Central memory CD8-positive, alpha-beta T cell (primary cell): ENCODE results near the gene XAB2.

Experiments
- ATAC-seq: fragments of 150-1000 bp; cut with Tn5 transposase; replicated peaks from 2 replicates; pipeline ENCODE4 v1.10.0; 2022; ENCODE audit warnings: mild to moderate bottlenecking, moderate FRiP score, moderate number of reproducible peaks; ENCODE audit not compliant: poor library complexity, severe bottlenecking; ENCODE audit errors: extremely low read depth
- DNase-seq, 2 donors: peaks; one replicate each; pipeline ENCODE4 v3.0.0; 2021; ENCODE audit warnings: low spot score in 2 of 2
- H3K27ac Mint-ChIP-seq: one replicate; pipeline ENCODE4 v1.8.0; 2022; ENCODE audit warnings: low read depth, mild to moderate bottlenecking, moderate library complexity, mixed read lengths
- H3K27me3 Mint-ChIP-seq: one replicate; pipeline ENCODE4 v1.8.0; 2022; ENCODE audit warnings: mixed read lengths
- H3K36me3 Mint-ChIP-seq: one replicate; pipeline ENCODE4 v1.8.0; 2022; ENCODE audit warnings: mild to moderate bottlenecking, moderate library complexity, mixed read lengths; ENCODE audit not compliant: insufficient read depth
- H3K4me1 Mint-ChIP-seq: one replicate; pipeline ENCODE4 v1.8.0; 2022; ENCODE audit warnings: mixed read lengths
- H3K4me3 Mint-ChIP-seq: one replicate; pipeline ENCODE4 v1.8.0; 2022; ENCODE audit warnings: mild to moderate bottlenecking, moderate library complexity, mixed read lengths
- H3K9me3 Mint-ChIP-seq: one replicate; pipeline ENCODE4 v1.8.0; 2022; ENCODE audit warnings: mixed read lengths

XAB2 gene

DNA sequence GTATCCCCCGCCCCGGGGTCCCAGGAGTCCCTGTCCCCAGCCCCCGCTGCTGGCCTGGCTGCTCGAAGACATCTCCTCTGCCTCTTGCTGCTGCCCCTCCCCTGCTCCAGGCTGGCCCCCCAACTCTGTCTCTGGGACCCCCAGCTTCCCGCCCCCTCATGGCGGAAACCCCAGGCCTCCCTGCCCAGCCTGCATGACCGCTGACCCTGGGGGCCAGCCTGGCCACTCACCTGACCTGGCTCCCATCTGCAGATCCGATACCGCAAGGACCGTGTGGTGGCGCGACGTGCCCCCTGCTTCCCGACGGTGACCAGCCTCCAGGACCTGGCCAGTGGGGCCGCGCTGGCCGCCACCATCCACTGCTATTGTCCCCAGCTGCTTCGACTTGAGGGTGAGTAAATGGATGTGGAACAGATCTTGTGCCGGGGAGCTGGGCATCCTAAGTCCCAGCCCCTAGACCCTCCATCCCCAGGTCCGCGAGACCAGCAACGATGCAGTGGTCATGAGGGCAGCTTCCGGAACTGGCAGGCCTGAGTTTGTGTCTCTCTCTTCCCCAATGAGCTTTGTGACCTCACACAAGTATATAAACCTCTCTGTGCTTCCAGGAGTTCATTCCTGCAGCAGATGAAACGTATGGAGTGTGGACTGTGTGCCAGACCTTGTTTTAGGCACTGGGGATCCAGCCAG lies 21.3 kb downstream of the XAB2 start:
- peaks cover 5% of the 10 kb centered on the region for H3K36me3 Mint-ChIP-seq
- H3K27me3 Mint-ChIP-seq = peaks cover 27% of the 10 kb centered on the region
- ATAC-seq (no peak), DNase-seq (no peak)
- H3K27ac Mint-ChIP-seq = no peak overlapping the region
- no peaks in the 10 kb centered on the region for H3K4me1 Mint-ChIP-seq
- no peak overlapping the region for H3K4me3 Mint-ChIP-seq
- no peaks in the 10 kb centered on the region for H3K9me3 Mint-ChIP-seq

DNA sequence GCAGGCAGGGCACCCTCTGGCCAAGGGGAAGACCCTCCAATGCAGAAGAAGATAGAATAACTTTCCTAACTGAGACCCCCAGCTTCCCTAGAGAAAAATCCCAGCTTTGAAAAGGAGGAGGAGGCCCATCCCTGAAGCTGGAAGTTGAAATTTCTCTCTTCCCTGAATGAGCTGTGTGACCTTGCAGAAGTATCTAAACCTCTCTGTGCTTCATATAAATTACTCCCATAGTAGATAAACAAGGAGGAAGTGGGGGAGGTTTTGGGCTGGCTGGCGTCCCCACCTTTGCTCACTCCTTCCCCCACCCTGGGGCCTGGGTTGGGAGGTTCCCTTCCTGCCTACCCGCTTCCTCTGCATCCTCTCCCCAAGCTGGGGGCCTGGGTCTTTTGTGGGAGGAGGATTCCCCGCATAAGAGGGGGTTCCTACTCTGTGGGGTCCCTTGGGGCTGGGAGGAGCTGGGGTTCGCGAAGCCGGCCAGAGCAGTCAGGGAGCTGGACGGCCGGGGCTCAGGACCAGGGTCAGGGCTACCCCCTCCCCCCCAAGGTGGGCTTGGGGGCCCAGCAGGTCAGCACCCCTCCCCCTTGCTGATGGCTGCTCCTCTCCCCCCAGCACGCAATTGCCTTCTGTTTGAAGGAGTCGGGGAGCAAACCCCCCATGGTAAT lies 22.0 kb downstream of the XAB2 start:
- Mint-ChIP-seq H3K36me3 (peaks cover 5% of the 10 kb centered on the region), H3K27ac (no peak overlapping the region), H3K4me1 (no peaks in the 10 kb centered on the region), H3K4me3 (no peak overlapping the region), H3K27me3 (peaks cover 33% of the 10 kb centered on the region), H3K9me3 (no peaks in the 10 kb centered on the region)
- ATAC-seq = no peak
- DNase-seq = no peak

DNA sequence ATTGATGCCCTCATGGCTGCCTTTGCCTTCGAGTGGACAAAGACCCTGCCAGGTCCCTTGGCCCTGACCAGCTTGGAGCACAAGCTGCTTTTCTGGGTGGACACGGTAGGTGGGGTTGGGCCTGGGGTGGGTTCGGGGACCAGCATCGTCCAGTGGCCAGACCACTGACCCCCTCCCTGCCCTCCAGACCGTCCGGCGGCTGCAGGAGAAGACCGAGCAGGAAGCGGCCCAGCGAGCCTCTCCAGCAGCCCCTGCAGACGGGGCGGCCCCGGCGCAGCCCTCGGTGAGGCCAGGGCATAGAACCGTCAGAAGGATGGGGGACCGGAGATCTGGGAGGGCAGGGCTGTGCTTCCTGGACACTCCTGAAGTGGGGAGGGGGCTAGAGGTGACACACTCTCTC lies 23.1 kb downstream of the XAB2 start:
- peaks cover 5% of the 10 kb centered on the region for H3K36me3 Mint-ChIP-seq
- no peak overlapping the region for H3K4me3 Mint-ChIP-seq
- no peaks in the 10 kb centered on the region for H3K4me1 Mint-ChIP-seq
- ATAC-seq (no peak), DNase-seq (no peak)
- no peak overlapping the region for H3K27ac Mint-ChIP-seq
- no peaks in the 10 kb centered on the region for H3K9me3 Mint-ChIP-seq
- H3K27me3 Mint-ChIP-seq = peaks cover 40% of the 10 kb centered on the region

DNA sequence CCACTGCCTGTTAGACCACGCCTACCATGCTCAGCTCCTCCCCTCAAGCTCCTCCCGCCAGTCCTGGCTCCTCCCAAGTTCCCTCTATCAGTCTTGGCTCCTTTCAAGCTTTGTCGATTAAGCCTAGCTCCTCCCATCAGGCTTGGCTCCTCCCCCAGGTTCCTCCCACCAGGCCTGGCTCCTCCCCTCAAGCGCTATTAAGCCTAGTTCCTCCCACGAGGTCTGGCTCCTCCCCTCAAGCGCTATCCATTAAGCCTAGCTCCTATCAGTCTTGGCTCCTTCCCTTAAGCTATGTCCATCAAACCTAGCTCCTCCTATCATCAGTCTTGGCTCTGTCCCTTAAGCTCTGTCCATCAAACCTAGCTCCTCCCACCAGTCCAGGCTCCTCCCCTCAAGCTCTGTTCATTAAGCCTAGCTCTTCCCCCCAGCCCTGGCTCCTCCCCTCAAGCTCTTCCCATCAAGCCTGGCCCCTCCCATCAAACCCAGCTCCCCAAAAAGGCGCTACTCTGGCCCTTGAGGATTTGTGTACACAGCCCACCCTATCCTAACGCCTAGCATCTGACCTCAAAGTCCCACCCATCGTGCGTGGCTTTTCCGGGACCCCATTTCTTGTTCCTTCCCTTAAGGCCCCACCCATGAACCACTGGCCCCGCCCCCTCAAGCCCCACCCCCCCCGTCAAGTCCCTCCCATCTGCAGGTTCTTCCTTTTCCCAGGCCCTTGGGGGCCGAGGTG lies 23.7 kb downstream of the XAB2 start:
- ATAC-seq (no peak), DNase-seq (no peak)
- Mint-ChIP-seq H3K36me3 (peaks cover 3% of the 10 kb centered on the region), H3K4me3 (no peak overlapping the region), H3K27me3 (peaks cover 40% of the 10 kb centered on the region), H3K27ac (no peak overlapping the region), H3K4me1 (no peaks in the 10 kb centered on the region), H3K9me3 (no peaks in the 10 kb centered on the region)

DNA sequence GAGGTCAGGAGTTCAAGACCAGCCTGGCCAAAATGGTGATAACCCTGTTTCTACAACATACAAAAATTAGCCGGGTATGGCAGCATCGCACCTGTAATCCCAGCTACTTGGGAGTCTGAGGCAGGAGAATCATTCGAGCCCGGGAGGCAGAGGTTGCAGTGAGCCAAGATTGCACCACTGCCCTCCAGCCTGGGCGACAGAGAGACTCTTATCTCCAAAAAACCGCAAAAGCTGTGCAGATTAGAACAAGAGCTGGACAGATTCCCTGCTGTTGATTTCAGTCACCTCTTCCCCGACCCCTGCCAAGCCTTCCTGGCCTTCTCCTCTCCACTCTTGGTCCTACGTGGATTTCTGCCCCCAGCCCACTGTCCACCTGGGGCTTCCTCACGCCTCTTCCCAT lies 25.4 kb downstream of the XAB2 start:
- DNase-seq (no peak), ATAC-seq (no peak)
- H3K4me3 Mint-ChIP-seq = no peak overlapping the region
- no peak overlapping the region for H3K27ac Mint-ChIP-seq
- peaks cover 2% of the 10 kb centered on the region for H3K36me3 Mint-ChIP-seq
- H3K4me1 Mint-ChIP-seq = no peaks in the 10 kb centered on the region
- H3K9me3 Mint-ChIP-seq = no peaks in the 10 kb centered on the region
- peaks cover 41% of the 10 kb centered on the region for H3K27me3 Mint-ChIP-seq

DNA sequence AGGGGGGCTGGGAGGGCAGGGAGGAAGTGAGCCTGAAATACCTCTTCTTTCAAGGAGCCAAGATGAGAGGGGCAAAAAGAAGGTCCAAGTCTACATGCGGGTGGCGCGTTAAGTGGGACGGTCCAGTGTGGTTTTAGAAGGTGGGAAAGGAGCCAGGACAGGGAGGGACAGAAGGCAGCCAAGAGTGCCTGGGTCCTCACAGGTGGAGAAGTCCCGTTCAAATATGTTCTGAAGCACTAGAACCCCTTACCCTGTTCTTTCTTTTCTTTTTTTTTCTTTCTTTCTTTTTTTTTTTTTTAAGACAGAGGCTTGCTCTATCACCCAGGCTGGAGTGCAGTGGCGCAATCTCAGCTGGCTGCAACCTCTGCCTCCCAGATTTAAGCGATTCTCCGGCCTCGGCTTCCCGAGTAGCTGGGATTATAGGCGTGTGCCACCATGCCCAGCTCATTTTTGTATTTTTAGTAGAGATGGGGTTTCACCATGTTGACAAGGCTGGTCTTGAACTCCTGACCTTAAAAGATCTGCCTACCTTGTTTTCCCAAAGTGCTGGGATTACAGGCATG lies 26.3 kb downstream of the XAB2 start:
- Mint-ChIP-seq H3K4me3 (no peak overlapping the region), H3K27ac (no peak overlapping the region), H3K36me3 (peaks cover 2% of the 10 kb centered on the region), H3K9me3 (no peaks in the 10 kb centered on the region), H3K27me3 (peaks cover 50% of the 10 kb centered on the region), H3K4me1 (no peaks in the 10 kb centered on the region)
- DNase-seq (no peak), ATAC-seq (no peak)

DNA sequence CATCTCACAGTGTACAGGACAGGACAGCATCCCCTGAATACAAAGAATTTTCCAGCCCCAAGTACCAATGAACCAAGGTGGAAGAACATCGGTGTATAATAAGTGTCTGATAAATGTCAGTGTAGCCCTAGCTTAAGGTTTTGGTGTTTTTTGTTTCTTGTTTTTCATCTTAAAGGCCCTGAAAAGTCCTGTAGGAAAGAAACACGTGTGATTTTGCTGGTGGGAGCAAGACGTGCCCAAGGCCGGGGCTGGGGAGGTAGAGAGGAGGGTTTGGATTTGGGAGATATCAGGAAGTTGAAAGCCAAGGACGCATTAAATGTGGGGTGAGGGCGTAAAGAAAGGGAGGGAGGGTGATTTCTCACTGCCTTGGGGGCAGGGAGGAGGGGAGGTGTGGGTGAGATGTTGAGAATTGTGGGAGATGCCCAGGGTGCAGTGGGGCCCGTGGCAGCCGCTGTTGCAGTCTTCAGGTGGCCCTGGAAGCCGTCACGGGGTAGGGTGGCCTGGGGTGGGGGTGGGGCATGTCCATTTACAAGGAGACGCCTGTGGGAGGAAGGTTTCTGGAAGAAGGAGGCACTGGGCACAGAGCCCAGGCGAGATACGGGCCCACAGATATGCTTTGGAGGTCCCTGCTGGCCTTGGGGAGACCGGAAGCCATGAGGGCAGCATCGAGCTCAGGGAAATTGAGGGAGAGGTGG lies 27.0 kb downstream of the XAB2 start:
- no peak overlapping the region for H3K27ac Mint-ChIP-seq
- peaks cover 56% of the 10 kb centered on the region for H3K27me3 Mint-ChIP-seq
- ATAC-seq = no peak
- no peaks in the 10 kb centered on the region for H3K9me3 Mint-ChIP-seq
- H3K4me3 Mint-ChIP-seq = no peak overlapping the region
- peaks cover 2% of the 10 kb centered on the region for H3K36me3 Mint-ChIP-seq
- DNase-seq = no peak
- no peaks in the 10 kb centered on the region for H3K4me1 Mint-ChIP-seq

DNA sequence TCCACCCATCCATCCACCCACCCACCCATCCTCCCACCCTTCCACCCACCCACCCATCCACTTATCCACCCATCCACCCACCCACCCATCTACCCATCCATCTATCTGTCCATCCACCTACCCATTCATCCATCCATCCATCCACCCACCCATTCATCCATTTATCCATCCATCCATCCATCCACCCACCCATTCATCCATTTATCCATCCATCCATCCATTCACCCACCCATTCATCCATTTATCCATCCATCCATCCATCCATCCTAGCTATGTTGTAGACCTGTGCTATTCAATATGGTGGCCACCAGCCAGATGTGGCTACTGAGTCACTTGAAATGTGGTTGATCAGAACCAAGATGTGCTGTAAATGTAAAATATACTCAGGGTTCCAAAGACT lies 28.6 kb downstream of the XAB2 start:
- Mint-ChIP-seq H3K4me3 (no peak overlapping the region), H3K27ac (no peak overlapping the region), H3K27me3 (peaks cover 65% of the 10 kb centered on the region), H3K36me3 (peaks cover 2% of the 10 kb centered on the region), H3K4me1 (peaks cover 5% of the 10 kb centered on the region), H3K9me3 (no peaks in the 10 kb centered on the region)
- no peak for ATAC-seq
- DNase-seq = no peak

DNA sequence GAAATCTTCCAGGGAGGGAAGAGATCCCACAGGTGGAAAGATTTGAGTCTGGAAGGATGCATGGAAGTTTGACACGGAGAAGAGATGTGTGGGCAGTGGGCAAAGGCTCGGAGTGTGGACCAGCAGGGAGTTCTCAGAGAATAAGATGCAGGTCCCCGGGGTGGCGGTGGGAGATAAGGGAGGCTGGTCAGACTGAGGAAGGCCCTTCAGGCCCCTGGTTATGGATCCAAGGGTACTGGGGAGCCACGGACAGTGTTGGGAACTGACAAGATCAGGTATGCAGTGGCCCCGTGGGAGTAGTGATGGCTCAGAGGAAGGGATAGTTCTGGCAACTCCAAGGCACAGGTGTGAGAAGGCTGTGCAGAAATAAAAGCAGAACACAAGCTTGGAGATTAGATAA lies 31.2 kb downstream of the XAB2 start:
- Mint-ChIP-seq H3K4me1 (peaks cover 11% of the 10 kb centered on the region), H3K27ac (no peak overlapping the region), H3K9me3 (no peaks in the 10 kb centered on the region), H3K36me3 (peaks cover 2% of the 10 kb centered on the region), H3K27me3 (peaks cover 67% of the 10 kb centered on the region), H3K4me3 (no peak overlapping the region)
- no peak for DNase-seq
- no peak for ATAC-seq

DNA sequence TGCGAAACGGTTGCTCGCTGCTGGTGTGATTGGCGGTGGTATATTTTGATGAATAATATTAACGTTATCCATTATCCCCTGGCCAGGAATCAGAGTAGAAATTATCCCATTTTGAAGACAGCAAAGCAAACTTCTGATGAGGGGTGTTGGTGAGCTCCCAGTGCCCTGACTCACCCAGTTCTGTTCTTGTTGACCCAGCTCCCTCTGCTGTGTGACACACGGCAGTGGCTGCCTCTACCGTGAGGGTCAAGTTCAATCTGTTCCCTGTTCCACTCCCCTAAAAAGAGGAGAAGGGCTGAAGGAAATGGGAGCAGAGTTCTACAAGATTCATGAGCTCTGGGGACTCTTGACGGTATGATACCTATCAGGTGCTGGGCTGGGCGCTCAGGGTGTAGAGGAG lies 31.7 kb downstream of the XAB2 start:
- no peak overlapping the region for H3K27ac Mint-ChIP-seq
- ATAC-seq (no peak), DNase-seq (no peak)
- H3K4me1 Mint-ChIP-seq = peaks cover 11% of the 10 kb centered on the region
- H3K4me3 Mint-ChIP-seq = no peak overlapping the region
- H3K27me3 Mint-ChIP-seq = peaks cover 67% of the 10 kb centered on the region
- H3K36me3 Mint-ChIP-seq = peaks cover 2% of the 10 kb centered on the region
- H3K9me3 Mint-ChIP-seq = no peaks in the 10 kb centered on the region

DNA sequence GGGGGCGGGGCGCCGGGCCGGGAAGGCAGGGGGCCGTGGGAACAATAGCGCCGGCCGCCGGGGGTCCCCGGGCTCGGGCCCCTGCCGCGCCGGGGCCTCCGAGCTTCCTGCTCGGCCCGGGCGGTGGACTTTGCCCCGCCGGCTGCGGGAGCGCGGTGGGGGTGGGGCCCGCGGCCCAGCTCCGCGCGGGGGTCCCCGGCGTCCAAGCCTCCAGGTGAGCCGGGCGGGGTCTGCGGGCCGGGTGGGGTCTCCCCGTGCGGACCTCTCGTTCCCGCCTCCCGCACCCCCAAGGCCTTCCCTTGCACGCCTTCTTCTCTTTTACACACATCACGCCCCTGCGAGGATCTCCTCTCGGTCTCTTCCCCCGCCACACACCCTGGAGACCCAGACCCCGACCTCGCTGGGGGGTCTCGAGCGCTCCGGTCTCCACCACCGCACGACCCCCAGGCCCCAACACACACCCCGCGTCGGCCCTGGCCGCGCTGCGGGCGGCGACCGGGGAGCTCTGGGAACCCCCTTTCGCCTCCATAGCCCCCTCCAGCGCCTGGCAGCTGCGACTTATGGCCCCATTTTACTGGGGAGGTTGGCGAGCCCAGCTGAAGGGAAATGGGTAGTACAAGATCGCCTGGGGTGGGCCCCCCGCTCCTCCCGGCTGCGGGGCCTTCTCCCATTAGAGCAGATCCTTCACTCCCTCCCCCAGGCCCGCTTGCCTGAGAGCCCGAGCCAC lies 33.0 kb downstream of the XAB2 start:
- Mint-ChIP-seq H3K36me3 (peaks cover 2% of the 10 kb centered on the region), H3K9me3 (no peaks in the 10 kb centered on the region), H3K4me3 (peak overlapping the region; percentile 72), H3K27ac (no peak overlapping the region), H3K27me3 (peaks cover 65% of the 10 kb centered on the region), H3K4me1 (peaks cover 11% of the 10 kb centered on the region)
- ATAC-seq (no peak), DNase-seq (no peak)
